ENCODE data around the gene RALGPS1. TPM values are rescaled to one million over a fixed set of nuclear protein-coding genes. Genes with fewer than 3 reads are reported as not detected.

The RALGPS1 gene
- polyA plus RNA-seq, 2 of the 4 experiments (the other 2 are of a cell fraction), result 5.0 to 7.9 TPM

DNA sequence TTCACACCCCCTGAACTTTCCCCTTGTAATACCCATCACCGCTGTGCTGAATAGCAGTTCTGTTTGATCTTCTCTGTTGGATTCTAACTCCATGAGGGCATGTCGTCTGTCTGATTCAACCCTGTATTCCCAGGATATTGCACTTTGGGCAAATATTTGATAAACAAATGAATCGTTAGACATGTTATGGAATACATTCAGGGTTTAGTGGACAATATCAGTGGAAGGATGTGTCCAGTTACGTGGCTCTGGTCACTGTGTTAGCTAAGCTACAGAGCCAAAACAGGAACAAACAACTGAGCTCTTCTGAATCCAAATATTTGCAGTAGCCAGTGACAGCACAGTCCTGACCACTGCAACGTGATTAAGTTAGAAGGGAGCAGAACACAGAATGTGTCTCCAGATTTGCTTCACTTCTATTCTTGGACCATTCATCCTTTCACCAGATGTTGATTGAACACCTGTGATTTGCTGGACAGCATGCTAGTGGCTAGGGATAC lies 194.7 kb downstream of the RALGPS1 start:
- TF ChIP-seq RAD21 (conservative IDR thresholded peaks at IDR 0.05 in 1 of 2, IDR thresholded peaks at IDR 0.05 in 1 of 2), result no peak
- no peak for TF ChIP-seq RARB (CRISPR knock-in tag; IDR thresholded peaks at IDR 0.05)
- TF ChIP-seq E2F6 (IDR thresholded peaks at IDR 0.05; ENCODE audit: borderline replicate concordance, low read depth), result no peak
- TF ChIP-seq HDAC2 (IDR thresholded peaks at IDR 0.05), result no peak
- TF ChIP-seq, protein P1, sequence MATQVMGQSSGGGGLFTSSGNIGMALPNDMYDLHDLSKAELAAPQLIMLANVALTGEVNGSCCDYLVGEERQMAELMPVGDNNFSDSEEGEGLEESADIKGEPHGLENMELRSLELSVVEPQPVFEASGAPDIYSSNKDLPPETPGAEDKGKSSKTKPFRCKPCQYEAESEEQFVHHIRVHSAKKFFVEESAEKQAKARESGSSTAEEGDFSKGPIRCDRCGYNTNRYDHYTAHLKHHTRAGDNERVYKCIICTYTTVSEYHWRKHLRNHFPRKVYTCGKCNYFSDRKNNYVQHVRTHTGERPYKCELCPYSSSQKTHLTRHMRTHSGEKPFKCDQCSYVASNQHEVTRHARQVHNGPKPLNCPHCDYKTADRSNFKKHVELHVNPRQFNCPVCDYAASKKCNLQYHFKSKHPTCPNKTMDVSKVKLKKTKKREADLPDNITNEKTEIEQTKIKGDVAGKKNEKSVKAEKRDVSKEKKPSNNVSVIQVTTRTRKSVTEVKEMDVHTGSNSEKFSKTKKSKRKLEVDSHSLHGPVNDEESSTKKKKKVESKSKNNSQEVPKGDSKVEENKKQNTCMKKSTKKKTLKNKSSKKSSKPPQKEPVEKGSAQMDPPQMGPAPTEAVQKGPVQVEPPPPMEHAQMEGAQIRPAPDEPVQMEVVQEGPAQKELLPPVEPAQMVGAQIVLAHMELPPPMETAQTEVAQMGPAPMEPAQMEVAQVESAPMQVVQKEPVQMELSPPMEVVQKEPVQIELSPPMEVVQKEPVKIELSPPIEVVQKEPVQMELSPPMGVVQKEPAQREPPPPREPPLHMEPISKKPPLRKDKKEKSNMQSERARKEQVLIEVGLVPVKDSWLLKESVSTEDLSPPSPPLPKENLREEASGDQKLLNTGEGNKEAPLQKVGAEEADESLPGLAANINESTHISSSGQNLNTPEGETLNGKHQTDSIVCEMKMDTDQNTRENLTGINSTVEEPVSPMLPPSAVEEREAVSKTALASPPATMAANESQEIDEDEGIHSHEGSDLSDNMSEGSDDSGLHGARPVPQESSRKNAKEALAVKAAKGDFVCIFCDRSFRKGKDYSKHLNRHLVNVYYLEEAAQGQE (IDR thresholded peaks at IDR 0.05), result no peak
- no peak for TF ChIP-seq JUN (IDR thresholded peaks at IDR 0.05)
- no peak for TF ChIP-seq SREBF2 (IDR thresholded peaks at IDR 0.05)
- TF ChIP-seq NR3C1 (IDR thresholded peaks at IDR 0.05), result no peak
- TF ChIP-seq ZSCAN20 (CRISPR knock-in tag; IDR thresholded peaks at IDR 0.05), result no peak
- TF ChIP-seq, protein P2, sequence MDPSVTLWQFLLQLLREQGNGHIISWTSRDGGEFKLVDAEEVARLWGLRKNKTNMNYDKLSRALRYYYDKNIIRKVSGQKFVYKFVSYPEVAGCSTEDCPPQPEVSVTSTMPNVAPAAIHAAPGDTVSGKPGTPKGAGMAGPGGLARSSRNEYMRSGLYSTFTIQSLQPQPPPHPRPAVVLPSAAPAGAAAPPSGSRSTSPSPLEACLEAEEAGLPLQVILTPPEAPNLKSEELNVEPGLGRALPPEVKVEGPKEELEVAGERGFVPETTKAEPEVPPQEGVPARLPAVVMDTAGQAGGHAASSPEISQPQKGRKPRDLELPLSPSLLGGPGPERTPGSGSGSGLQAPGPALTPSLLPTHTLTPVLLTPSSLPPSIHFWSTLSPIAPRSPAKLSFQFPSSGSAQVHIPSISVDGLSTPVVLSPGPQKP (IDR thresholded peaks at IDR 0.05; ENCODE audit: low read depth, low read length), result no peak
- no peak for TF ChIP-seq BCL3 (IDR thresholded peaks at IDR 0.05)
- TF ChIP-seq TFCP2L1 (CRISPR knock-in tag; IDR thresholded peaks at IDR 0.05), result no peak
- peak in 1 of 2 experiments; percentile 34; a peak in 2 of 6 replicates for ATAC-seq

DNA sequence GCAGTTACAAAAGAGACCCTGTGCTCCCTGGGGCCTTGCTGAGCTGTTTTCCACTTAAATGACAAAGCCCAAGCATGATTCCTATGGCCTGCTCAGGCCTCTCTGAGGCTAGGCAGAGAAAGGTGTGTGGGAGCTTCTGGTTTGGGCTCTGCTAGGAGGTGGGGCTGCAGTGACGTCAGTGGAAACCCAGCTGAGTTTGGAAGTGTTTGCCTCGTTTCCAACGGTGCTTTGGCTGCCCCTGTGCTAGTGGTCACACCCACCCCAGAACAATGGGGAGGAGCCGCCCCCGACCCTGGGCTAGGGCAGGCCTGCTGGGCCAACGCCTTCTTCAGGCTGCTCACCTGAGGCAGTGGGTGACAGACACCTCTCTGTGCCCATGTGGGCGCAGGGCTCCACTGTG lies 197.5 kb downstream of the RALGPS1 start:
- Histone ChIP-seq H3K4me1 (peaks cover 14% of the 10 kb centered on the region; the same call in 2 of the 3 replicates), H3K4me3 (no peak overlapping the region), H3K9me3 (no peaks in the 10 kb centered on the region), H3K4me2 (no peak overlapping the region), H3K27ac (no peak overlapping the region)
- FAIRE-seq, result no peak
- no peak for DNase-seq (ENCODE audit: low read depth in 1 of 2, low spot score in 1 of 2)
- TF ChIP-seq TFCP2L1 (CRISPR knock-in tag; IDR thresholded peaks at IDR 0.05), result no peak
- TF ChIP-seq RFX5 (IDR thresholded peaks at IDR 0.05), result no peak
- ATAC-seq, result no peak; a peak in 1 of 6 replicates
- 74% methylated on average over 7 of the region's 7 CpGs for WGBS (ENCODE audit: missing lambda C conversion rate)
- POLR2A ChIA-PET, result no interaction called here
- CTCF ChIA-PET, result interaction anchor here (1.4 kb wide), 1 partner anchor 19 kb away, joined by 3 read pairs; no protein-coding TSS in a partner anchor

More for the DNA sequence above, 194.7 kb downstream of the RALGPS1 start:
- CTCF ChIA-PET, result interaction anchor here (1.0 kb wide), 1 partner anchor 9 kb away, joined by 3 read pairs; no protein-coding TSS in a partner anchor
- H3K9me3 ChIP-seq, result no peaks in the 10 kb centered on the region
- FAIRE-seq (no peak), DNase-seq (ENCODE audit: low read depth in 1 of 2, low spot score in 1 of 2) (peak in 1 of 2 experiments; percentile 23)
- peaks cover 11% of the 10 kb centered on the region; the same call in 2 of the 3 replicates for H3K4me1 ChIP-seq
- H3K27ac ChIP-seq, result no peak overlapping the region
- no peak overlapping the region for H3K4me3 ChIP-seq
- 29% methylated on average over 5 of the region's 5 CpGs for whole genome bisulfite sequencing (ENCODE audit: missing lambda C conversion rate)
- no peak overlapping the region for H3K4me2 ChIP-seq
- POLR2A ChIA-PET, result no interaction called here

DNA sequence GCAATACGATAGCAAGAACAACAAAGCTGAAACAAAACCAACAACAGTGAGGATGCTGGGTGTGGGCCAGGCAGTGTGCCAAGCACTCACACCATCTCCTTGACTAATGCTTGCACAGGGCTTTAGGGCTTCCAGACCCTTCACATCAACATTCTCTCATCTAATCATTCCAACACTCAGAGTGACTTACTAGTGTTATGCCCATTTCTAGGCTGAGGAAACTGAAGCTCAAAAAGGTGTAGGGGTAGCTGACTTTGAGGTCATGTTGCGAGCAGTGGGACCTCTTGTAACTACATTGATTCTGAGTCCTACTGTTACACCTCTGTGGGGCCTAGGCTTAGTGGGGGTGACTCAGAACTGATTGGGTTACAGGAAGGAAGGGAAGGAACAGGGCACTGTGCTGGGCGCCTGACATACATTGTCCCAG lies 198.2 kb downstream of the RALGPS1 start:
- ChIA-PET CTCF (interaction anchor here (1.4 kb wide), 1 partner anchor 18 kb away, joined by 3 read pairs; no protein-coding TSS in a partner anchor), POLR2A (no interaction called here)
- TF ChIP-seq, protein P3, sequence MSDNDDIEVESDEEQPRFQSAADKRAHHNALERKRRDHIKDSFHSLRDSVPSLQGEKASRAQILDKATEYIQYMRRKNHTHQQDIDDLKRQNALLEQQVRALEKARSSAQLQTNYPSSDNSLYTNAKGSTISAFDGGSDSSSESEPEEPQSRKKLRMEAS (IDR thresholded peaks at IDR 0.05), result no peak
- TF ChIP-seq CHD4 (IDR thresholded peaks at IDR 0.05; ENCODE audit: borderline replicate concordance), result no peak
- no peak for TF ChIP-seq NPAS2 (CRISPR knock-in tag; IDR thresholded peaks at IDR 0.05; ENCODE audit: borderline replicate concordance)
- no peak for TF ChIP-seq BCL3 (IDR thresholded peaks at IDR 0.05)
- no peak for TF ChIP-seq FOSB (CRISPR knock-in tag; IDR thresholded peaks at IDR 0.05)
- TF ChIP-seq RNF2 (IDR thresholded peaks at IDR 0.05; ENCODE audit: borderline replicate concordance, low read depth), result no peak
- TF ChIP-seq RARB (CRISPR knock-in tag; IDR thresholded peaks at IDR 0.05), result no peak
- no peak for TF ChIP-seq ZSCAN20 (CRISPR knock-in tag; IDR thresholded peaks at IDR 0.05)
- H3K9me3 ChIP-seq, result no peaks in the 10 kb centered on the region
- DNase-seq (ENCODE audit: low read depth in 1 of 2, low spot score in 1 of 2) (no peak), FAIRE-seq (no peak), ATAC-seq (no peak)
- no peak overlapping the region for H3K27ac ChIP-seq
- H3K4me1 ChIP-seq, result peaks cover 14% of the 10 kb centered on the region; the same call in 2 of the 3 replicates
- H3K4me3 ChIP-seq, result no peak overlapping the region
- WGBS (ENCODE audit: missing lambda C conversion rate), result 93% methylated on average over 3 of the region's 3 CpGs
- no peak overlapping the region for H3K4me2 ChIP-seq

Data from A549 (cell line).